HG02623 (cell line): ENCODE data around the gene RBP7.
A peak's percentile ranks its signal among the peaks of the same experiment; 100 is the strongest.
"Not testable (repeated sequence)": the region's sequence is repeated elsewhere in the genome, so short reads cannot be mapped to it uniquely, and the experiment has no call there.

Source experiments
- ATAC-seq: cut with Tn5 transposase; IDR thresholded peaks from one replicate; pipeline ENCODE4 v1.9.1; 2021; ENCODE audit warnings: moderate library complexity; ENCODE audit not compliant: unreplicated experiment

The RBP7 gene

GRCh38 chr1:10028956-10029500, 32.0 kb downstream of the RBP7 start:
- ATAC-seq, result not testable (repeated sequence)

GRCh38 chr1:10031461-10031860, 34.4 kb downstream of the RBP7 start:
- no peak for ATAC-seq

- ATAC-seq, result peak; percentile 96
These were observed 35.7 kb downstream of the RBP7 start, which contains the start of gene UBE4B for GRCh38 chr1:10032590-10033358. Gene UBE4B (plus strand): TSS chr1:10032958. CDS start chr1:10033671, 713 bp downstream.

GRCh38 chr1:10033359-10033845, 36.4 kb downstream of the RBP7 start:
- ATAC-seq, result peak; percentile 12

GRCh38 chr1:10042746-10043145, 45.7 kb downstream of the RBP7 start:
- no peak for ATAC-seq

GRCh38 chr1:10045480-10046355, 48.7 kb downstream of the RBP7 start:
- ATAC-seq, result no peak

GRCh38 chr1:10046356-10047085, 49.5 kb downstream of the RBP7 start:
- ATAC-seq, result no peak

GRCh38 chr1:10048601-10049000, 51.6 kb downstream of the RBP7 start:
- ATAC-seq, result no peak

- ATAC-seq, result no peak
These were observed 53.6 kb downstream of the RBP7 start for GRCh38 chr1:10050611-10051010.

- no peak for ATAC-seq
These were observed 54.6 kb downstream of the RBP7 start for GRCh38 chr1:10051656-10052055.

GRCh38 chr1:10052347-10052746, 55.3 kb downstream of the RBP7 start:
- ATAC-seq, result no peak

- no peak for ATAC-seq
These were observed 57.4 kb downstream of the RBP7 start for GRCh38 chr1:10054465-10054864.

- no peak for ATAC-seq
These were observed 59.6 kb downstream of the RBP7 start for GRCh38 chr1:10056599-10056987.

GRCh38 chr1:10057343-10057742, 60.3 kb downstream of the RBP7 start:
- no peak for ATAC-seq

- no peak for ATAC-seq
These were observed 60.8 kb downstream of the RBP7 start for GRCh38 chr1:10057796-10058195.

GRCh38 chr1:10059342-10059718, 62.3 kb downstream of the RBP7 start:
- no peak for ATAC-seq

- ATAC-seq, result no peak
These were observed 63.5 kb downstream of the RBP7 start for GRCh38 chr1:10060311-10061100.

- ATAC-seq, result no peak
These were observed 64.2 kb downstream of the RBP7 start for GRCh38 chr1:10061276-10061675.

- ATAC-seq, result no peak
These were observed 66.8 kb downstream of the RBP7 start for GRCh38 chr1:10063878-10064277.
